Epithelial cell of proximal tubule (primary cell): ENCODE measurements around the gene TBC1D24. TPM values are rescaled to one million over a fixed set of nuclear protein-coding genes. Genes with fewer than 3 reads are reported as not detected.

Experiments
- DNase-seq: peaks from one replicate; pipeline ENCODE4 v3.0.0-alpha.2; 2011; ENCODE audit warnings: low read depth
- H3K4me3 ChIP-seq: 2 replicates; pipeline ENCODE4 v1.5.1; 2011; ENCODE audit warnings: low read depth, mild to moderate bottlenecking, low read length
- total RNA-seq: library from RNA; depleted of rRNA; stranded (reverse); fragments of >200 nt; gene quantifications from 2 replicates; pipeline ENCODE4 v1.2.3, GENCODE V29; 2015
- TF ChIP-seq, protein P1 (sequence below): conservative IDR thresholded peaks from 2 replicates; pipeline ENCODE4 v1.5.1; 2012; ENCODE audit warnings: low read depth, mild to moderate bottlenecking, low read length

Gene TBC1D24
- total RNA-seq, 1 donor from 2014 or later, result 7.8 TPM

DNA sequence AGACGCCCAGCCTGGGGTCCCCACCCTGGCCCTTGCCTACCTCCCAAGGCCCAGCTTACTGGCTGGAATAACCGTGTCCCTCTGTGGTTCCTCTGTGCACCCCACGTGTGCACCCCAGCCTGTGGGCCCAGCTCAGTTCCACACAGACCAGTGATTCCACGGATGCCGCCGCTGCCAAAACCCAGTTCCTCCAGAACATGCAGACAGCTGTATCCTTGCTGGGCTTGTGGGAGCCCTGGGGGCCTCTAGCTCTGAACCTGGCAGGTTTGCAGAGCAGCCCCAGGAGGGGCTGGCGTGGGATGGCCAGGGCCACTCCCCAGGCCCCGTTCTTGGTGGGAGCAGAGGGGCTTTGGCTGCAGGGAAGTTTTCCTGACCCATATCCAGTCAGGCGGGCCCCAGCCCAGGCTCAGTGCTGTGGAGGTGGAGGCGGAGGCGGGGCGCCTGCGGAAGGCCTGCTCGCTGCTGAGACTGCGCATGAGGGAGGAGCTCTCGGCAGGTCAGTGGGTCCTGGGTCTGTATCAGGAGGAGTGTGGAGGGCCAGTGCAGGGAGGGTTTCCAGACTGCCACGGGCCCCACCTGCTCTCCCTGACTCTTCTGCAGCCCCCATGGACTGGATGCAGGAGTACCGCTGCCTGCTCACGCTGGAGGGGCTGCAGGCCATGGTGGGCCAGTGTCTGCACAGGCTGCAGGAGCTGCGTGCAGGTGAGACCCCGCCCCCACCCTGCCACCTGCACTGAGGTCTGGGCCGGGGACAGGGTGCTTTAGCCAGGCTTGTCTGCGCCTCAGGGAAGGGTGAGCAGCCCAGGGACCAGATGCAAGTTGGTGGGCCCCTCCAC is 12.7 kb upstream of the TBC1D24 start:
- DNase-seq, result no peak
- no peak overlapping the region for H3K4me3 ChIP-seq
- TF ChIP-seq, protein P1, sequence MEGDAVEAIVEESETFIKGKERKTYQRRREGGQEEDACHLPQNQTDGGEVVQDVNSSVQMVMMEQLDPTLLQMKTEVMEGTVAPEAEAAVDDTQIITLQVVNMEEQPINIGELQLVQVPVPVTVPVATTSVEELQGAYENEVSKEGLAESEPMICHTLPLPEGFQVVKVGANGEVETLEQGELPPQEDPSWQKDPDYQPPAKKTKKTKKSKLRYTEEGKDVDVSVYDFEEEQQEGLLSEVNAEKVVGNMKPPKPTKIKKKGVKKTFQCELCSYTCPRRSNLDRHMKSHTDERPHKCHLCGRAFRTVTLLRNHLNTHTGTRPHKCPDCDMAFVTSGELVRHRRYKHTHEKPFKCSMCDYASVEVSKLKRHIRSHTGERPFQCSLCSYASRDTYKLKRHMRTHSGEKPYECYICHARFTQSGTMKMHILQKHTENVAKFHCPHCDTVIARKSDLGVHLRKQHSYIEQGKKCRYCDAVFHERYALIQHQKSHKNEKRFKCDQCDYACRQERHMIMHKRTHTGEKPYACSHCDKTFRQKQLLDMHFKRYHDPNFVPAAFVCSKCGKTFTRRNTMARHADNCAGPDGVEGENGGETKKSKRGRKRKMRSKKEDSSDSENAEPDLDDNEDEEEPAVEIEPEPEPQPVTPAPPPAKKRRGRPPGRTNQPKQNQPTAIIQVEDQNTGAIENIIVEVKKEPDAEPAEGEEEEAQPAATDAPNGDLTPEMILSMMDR, result no peak

DNA sequence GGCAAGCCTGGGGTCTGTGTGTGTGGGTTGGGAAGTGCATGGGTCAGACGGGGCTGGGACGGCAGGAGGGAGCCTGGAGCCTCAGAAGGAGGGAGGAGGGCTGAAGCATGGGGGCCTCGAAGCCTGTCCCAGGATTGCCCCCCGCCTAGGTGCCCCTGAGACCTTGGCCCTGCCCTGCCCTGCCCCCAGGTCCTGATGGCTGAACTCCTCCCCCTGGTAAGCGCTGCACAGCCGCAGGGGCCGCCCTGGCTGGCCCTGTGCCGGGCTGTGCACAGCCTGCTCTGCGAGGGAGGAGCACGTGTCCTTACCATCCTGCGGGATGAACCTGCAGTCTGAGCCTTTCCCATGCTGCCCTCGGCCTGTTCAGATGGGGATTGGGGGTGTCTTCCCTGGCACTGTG is 10.6 kb upstream of the TBC1D24 start:
- DNase-seq, result no peak
- no peak overlapping the region for H3K4me3 ChIP-seq
- TF ChIP-seq, protein P1, result no peak

DNA sequence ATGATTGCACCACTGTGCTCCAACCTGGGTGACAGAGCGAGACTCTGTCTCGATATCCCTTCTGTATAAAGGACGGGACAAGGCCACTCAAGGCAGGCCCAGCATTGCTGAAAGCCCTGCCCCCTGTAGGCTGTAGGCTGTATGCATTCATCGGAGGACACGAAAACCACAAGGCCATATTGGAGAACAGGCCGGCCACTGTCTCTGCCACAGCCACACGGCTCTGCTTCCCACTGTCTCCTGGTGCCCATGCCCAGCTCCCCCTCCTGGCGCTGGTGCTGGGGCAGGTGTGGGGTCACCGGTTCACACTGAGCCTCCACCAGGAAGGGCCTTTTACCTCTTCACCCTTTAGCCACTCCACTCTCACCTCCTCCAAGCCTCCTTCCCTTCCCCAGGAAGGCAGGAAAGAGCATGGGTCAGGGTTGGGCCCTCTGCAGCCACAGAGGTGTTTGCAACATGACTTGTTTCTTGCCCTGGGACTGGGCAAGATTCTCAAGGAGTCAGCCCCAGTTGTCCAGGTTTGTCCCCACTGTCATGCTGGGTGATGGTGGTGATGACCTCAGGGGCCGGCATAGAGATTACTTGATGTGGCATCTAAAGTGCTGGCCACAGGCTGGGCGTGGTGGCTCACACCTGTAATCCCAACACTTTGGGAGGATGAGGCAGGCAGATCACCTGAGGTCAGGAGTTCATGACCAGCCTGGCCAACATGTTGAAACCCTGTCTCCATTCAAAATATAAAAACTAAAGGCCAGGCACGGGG is 9.1 kb upstream of the TBC1D24 start:
- H3K4me3 ChIP-seq, result no peak overlapping the region
- TF ChIP-seq, protein P1, result peak; percentile 35
- DNase-seq, result no peak

DNA sequence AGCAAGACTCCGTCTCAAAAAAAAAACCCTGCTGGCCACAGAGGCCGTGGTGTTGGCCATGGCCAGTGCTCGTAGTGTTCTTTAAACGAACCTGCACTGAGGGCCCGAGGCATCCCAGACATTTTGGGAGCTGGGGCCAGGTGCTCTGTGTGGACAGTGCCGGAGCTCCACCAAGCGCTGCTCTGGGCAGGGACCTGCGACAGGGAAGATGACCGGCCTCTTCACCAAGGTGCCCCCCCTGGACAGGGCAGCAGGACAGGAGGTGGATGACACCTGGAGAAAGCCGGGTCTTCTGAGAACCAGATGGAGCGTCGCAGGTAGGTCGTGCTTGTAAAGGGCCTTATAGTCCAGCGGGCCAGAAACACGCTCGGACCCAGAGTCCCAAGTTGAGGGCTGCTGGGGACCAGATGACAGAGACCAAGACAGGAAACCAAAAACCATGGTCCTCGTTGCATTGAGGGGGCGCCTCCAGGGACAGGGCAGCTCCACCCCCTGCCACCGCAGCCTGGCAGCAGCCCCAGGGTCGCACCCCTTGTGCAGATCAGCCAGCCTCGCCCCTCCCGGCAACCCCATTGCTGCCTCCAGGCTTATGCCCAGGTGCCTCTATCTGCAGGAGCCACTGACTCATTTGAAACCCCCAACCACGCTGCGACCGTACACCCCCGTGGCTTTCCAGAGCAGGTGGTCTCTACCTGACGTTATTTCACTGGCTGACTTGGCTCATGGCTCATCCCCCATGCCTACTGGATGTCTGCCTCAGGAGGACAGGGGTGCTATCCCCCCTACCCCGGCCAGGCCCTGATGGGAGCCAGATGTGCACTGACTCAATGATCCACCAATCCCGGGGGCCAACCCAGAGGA is 8.0 kb upstream of the TBC1D24 start:
- TF ChIP-seq, protein P1, result no peak
- peak overlapping the region; percentile 49 for H3K4me3 ChIP-seq
- no peak for DNase-seq

DNA sequence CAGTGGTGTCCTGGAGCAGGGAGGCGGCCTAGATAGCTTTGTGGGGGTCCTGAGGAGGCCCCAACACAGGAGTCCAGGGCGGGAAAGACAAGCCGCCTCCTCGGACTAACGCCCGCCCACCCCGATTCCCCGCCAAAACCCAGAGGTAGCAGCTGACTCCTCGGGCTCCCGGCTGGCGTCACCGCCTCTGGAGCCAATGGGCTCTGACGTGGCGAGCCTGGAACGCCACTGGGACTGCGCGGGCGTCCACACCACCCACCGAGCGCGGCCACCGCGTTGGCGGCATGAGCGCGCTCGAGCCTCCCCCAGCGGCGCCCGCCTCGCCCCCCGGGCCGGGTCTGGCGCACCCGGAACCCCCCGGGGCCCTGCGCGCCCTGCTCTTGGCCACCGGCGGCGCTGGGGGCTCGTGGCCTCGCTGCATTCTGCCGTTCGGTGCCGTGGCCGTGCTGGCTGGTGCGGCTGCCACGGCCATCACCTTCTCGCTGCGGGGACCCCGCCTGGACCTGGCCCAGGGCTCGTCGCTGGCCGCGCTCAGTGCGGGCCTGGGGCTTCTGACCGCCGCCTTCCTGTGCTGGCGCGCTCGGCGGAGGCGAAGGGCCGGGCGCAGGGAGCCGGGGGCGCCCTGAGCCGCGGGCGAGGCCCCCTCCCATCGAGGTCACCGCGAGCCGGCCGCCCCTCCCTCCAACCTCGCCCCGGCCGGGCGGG is 7.2 kb upstream of the TBC1D24 start:
- TF ChIP-seq, protein P1, result no peak
- no peak for DNase-seq

DNA sequence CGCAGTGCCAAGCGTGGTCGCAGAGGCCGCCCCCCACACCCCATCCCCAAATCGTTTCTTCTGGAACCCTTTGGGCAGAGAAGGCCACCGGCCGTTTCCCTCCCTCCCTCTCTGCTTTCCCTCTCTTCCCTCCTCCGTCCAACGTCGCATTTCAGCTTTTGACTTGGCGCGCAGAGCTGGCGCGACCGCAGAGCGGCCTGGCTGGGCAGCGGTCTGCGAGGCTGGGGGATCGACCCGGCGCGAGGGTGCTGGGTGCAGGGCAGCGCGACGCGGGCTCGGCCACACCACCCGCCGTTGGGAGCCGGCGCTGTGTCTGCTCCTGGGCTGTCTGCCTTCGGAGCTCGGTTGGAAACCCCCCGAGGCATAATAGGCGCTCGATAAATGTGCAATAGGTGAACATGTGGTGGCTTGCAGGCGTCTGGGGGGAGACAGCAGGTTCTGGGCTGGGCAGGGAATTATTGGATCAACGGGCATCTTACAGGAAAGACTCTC is 6.6 kb upstream of the TBC1D24 start:
- TF ChIP-seq, protein P1, result no peak
- DNase-seq, result no peak

More for the DNA sequence above, 7.2 kb upstream of the TBC1D24 start:
- H3K4me3 ChIP-seq, result peak overlapping the region; percentile 49

More for the DNA sequence above, 6.6 kb upstream of the TBC1D24 start:
- peak overlapping the region; percentile 49 for H3K4me3 ChIP-seq
